Glutamatergic neuron (in vitro differentiated cells): ENCODE results near the gene XPNPEP3. TPM values are rescaled to one million over a fixed set of nuclear protein-coding genes. Genes with fewer than 3 reads are reported as not detected.
"Not testable (repeated sequence)": the region's sequence is repeated elsewhere in the genome, so short reads cannot be mapped to it uniquely, and the experiment has no call there.

Experiments used
- DNase-seq: peaks from one replicate; pipeline ENCODE4 v3.0.0; 2022
- H3K27ac Mint-ChIP-seq: one replicate; pipeline ENCODE4 v1.8.0; 2020; ENCODE audit warnings: mild to moderate bottlenecking, mixed read lengths, inconsistent platforms; ENCODE audit not compliant: unreplicated experiment
- H3K27me3 Mint-ChIP-seq: one replicate; pipeline ENCODE4 v1.8.0; 2020; ENCODE audit warnings: mild to moderate bottlenecking, moderate library complexity, mixed read lengths, inconsistent platforms; ENCODE audit not compliant: unreplicated experiment
- H3K36me3 Mint-ChIP-seq: one replicate; pipeline ENCODE4 v1.8.0; 2020; ENCODE audit warnings: mild to moderate bottlenecking, mixed read lengths, inconsistent platforms; ENCODE audit not compliant: unreplicated experiment
- H3K4me1 Mint-ChIP-seq: one replicate; pipeline ENCODE4 v1.8.0; 2020; ENCODE audit warnings: mild to moderate bottlenecking, low read depth, mixed read lengths, inconsistent platforms; ENCODE audit not compliant: unreplicated experiment
- H3K4me3 Mint-ChIP-seq: one replicate; pipeline ENCODE4 v1.8.0; 2020; ENCODE audit warnings: mild to moderate bottlenecking, mixed read lengths, inconsistent platforms; ENCODE audit not compliant: unreplicated experiment
- H3K9me3 Mint-ChIP-seq: one replicate; pipeline ENCODE4 v1.8.0; 2020; ENCODE audit warnings: mild to moderate bottlenecking, moderate library complexity, mixed read lengths, inconsistent platforms; ENCODE audit not compliant: unreplicated experiment
- total RNA-seq: library from RNA; stranded (reverse); fragmentation: NEBNext Ultra II Directional; extraction: Animal tissue kit (Norgen Biotek cat#: 25700); gene quantifications from one replicate; pipeline ENCODE4 v1.2.1, GENCODE V29; 2021; ENCODE audit not compliant: unreplicated experiment
- TF ChIP-seq, protein P1 (sequence below): fragments of 200-600 bp; sonication (generic); IDR thresholded peaks from one replicate; pipeline ENCODE4 v1.5.0; 2021; ENCODE audit not compliant: partially characterized antibody, unreplicated experiment

Gene XPNPEP3
- total RNA-seq, 1 donor from 2014 or later = 20.7 TPM

- Mint-ChIP-seq H3K27me3 (no peaks in the 10 kb centered on the region), H3K27ac (no peak overlapping the region), H3K36me3 (no peaks in the 10 kb centered on the region), H3K4me1 (no peaks in the 10 kb centered on the region), H3K9me3 (no peaks in the 10 kb centered on the region), H3K4me3 (no peak overlapping the region)
- no peak for DNase-seq
- TF ChIP-seq, protein P1, sequence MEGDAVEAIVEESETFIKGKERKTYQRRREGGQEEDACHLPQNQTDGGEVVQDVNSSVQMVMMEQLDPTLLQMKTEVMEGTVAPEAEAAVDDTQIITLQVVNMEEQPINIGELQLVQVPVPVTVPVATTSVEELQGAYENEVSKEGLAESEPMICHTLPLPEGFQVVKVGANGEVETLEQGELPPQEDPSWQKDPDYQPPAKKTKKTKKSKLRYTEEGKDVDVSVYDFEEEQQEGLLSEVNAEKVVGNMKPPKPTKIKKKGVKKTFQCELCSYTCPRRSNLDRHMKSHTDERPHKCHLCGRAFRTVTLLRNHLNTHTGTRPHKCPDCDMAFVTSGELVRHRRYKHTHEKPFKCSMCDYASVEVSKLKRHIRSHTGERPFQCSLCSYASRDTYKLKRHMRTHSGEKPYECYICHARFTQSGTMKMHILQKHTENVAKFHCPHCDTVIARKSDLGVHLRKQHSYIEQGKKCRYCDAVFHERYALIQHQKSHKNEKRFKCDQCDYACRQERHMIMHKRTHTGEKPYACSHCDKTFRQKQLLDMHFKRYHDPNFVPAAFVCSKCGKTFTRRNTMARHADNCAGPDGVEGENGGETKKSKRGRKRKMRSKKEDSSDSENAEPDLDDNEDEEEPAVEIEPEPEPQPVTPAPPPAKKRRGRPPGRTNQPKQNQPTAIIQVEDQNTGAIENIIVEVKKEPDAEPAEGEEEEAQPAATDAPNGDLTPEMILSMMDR = no peak
These were observed 37.5 kb downstream of the XPNPEP3 start for GRCh38 chr22:40894417-40894816.

DNA sequence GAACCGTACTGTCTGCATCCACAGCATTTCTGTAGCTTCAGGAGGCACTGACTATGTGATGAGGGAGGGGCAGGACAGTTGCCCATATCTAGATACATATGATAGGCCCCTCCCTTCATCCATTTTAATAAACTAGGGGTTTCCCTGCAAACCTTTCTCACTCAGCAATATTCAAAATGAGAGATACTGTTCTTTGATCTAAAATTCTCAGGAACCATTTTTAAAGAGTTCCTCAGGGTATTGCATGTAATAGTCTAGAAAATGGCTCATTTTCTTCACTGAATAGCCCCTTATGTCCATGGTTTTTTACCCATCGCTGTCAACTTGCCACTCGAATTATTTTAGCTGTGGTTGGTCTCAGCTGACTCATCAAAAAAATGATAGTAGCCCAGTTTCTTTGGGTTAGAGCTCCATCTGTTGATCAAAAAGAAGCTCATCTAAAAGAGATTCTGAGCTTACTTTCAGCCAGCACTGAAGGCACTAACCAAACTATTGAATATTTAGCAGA is 42.0 kb downstream of the XPNPEP3 start:
- H3K4me1 Mint-ChIP-seq = peaks cover 2% of the 10 kb centered on the region
- no peak for DNase-seq
- no peaks in the 10 kb centered on the region for H3K27me3 Mint-ChIP-seq
- H3K4me3 Mint-ChIP-seq = no peak overlapping the region
- TF ChIP-seq, protein P1 = no peak
- H3K9me3 Mint-ChIP-seq = no peaks in the 10 kb centered on the region
- H3K27ac Mint-ChIP-seq = no peak overlapping the region
- H3K36me3 Mint-ChIP-seq = no peaks in the 10 kb centered on the region

GRCh38 chr22:40904101-40904500 is 47.2 kb downstream of the XPNPEP3 start:
- Mint-ChIP-seq H3K27ac (no peak overlapping the region), H3K9me3 (no peaks in the 10 kb centered on the region), H3K27me3 (no peaks in the 10 kb centered on the region), H3K36me3 (no peaks in the 10 kb centered on the region), H3K4me1 (peaks cover 2% of the 10 kb centered on the region), H3K4me3 (no peak overlapping the region)
- TF ChIP-seq, protein P1 = no peak
- no peak for DNase-seq

DNA sequence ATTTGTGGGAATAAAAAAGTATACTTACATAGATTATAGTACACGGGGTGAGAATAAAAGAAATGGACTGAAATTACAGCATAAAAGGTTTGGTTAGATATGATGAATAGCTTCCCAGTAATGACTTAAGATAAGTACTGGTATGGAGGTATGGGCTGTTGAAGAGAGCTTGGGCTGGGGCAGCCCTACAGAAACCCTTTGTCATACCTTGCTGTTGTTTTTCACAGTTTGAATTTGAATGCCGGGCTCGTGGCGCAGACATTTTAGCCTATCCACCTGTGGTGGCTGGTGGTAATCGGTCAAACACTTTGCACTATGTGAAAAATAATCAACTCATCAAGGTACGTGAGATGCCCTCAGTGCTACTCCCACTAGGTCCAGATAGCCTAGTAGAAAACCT is 51.9 kb downstream of the XPNPEP3 start:
- Mint-ChIP-seq H3K9me3 (no peaks in the 10 kb centered on the region), H3K27me3 (no peaks in the 10 kb centered on the region), H3K4me3 (no peak overlapping the region), H3K36me3 (no peaks in the 10 kb centered on the region), H3K4me1 (no peaks in the 10 kb centered on the region), H3K27ac (no peak overlapping the region)
- no peak for DNase-seq
- TF ChIP-seq, protein P1 = no peak

DNA sequence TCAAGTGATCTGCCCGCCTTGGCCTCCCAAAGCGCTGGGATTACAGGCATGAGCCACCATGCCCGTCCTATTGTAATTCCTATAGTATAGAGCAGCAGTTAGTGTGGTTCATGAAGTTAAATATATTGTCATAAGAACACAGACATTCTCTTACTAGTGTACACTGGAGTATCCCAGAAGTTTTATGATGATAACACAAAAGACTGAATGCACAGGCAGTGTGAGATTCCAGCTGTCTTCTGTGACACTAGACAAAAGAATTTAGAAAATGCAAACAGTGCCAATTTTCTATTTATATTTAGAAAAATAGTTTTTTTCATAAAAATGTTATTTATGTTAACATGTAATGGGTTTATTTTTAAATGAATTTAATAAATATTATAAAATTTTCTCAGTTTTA is 54.8 kb downstream of the XPNPEP3 start:
- Mint-ChIP-seq H3K36me3 (no peaks in the 10 kb centered on the region), H3K4me3 (no peak overlapping the region), H3K9me3 (no peaks in the 10 kb centered on the region), H3K27me3 (no peaks in the 10 kb centered on the region), H3K4me1 (no peaks in the 10 kb centered on the region), H3K27ac (no peak overlapping the region)
- TF ChIP-seq, protein P1 = no peak
- DNase-seq = no peak

- not testable (repeated sequence) for H3K27me3 Mint-ChIP-seq, H3K9me3 Mint-ChIP-seq, H3K36me3 Mint-ChIP-seq, H3K4me1 Mint-ChIP-seq, H3K4me3 Mint-ChIP-seq, DNase-seq, H3K27ac Mint-ChIP-seq
These were observed 56.0 kb downstream of the XPNPEP3 start for GRCh38 chr22:40912987-40913386.
